HL-60/S4 treated with retinoic acid at 250 ng/mL for 4 days and 3 days (cell line): ENCODE data around the gene MPPE1.
"Not testable (repeated sequence)": the region's sequence is repeated elsewhere in the genome, so short reads cannot be mapped to it uniquely, and the experiment has no call there.

Experiments used
- in situ Hi-C: fragments of 300-500 bp; cut with MboI; formaldehyde crosslinking; loops from 2 replicates; pipeline ENCODE4 v1.7.0; 2022; ENCODE audit warnings: low sequenced_read_pairs

Gene MPPE1

GRCh38 chr18:11859903-11860407, 48.2 kb downstream of the MPPE1 start:
- in situ Hi-C loops: no loop called here

- in situ Hi-C loops: no loop called here
These were observed 48.8 kb downstream of the MPPE1 start for GRCh38 chr18:11859282-11859830.

- in situ Hi-C loops: no loop called here
These were observed 50.8 kb downstream of the MPPE1 start for GRCh38 chr18:11857177-11857887.

- in situ Hi-C loops: not testable (repeated sequence)
These were observed 53.6 kb downstream of the MPPE1 start for GRCh38 chr18:11854554-11854953.

GRCh38 chr18:11851806-11852337, 56.2 kb downstream of the MPPE1 start:
- in situ Hi-C loops: no loop called here

GRCh38 chr18:11851146-11851805, 56.8 kb downstream of the MPPE1 start, which contains the start of gene CHMP1B:
Gene CHMP1B, plus strand, starts transcription at chr18:11851413. Its CDS starts 99 bp downstream, at chr18:11851512.
- in situ Hi-C loops: no loop called here

- in situ Hi-C loops: no loop called here
These were observed 57.3 kb downstream of the MPPE1 start for GRCh38 chr18:11850821-11851145.

GRCh38 chr18:11849841-11850634, 58.1 kb downstream of the MPPE1 start:
- in situ Hi-C loops: no loop called here

- in situ Hi-C loops: no loop called here
These were observed 58.8 kb downstream of the MPPE1 start for GRCh38 chr18:11849279-11849678.

GRCh38 chr18:11847811-11848210, 60.3 kb downstream of the MPPE1 start:
- in situ Hi-C loops: no loop called here

GRCh38 chr18:11845654-11846053, 62.5 kb downstream of the MPPE1 start:
- in situ Hi-C loops: no loop called here

GRCh38 chr18:11844436-11844835, 63.7 kb downstream of the MPPE1 start:
- in situ Hi-C loops: no loop called here

- in situ Hi-C loops: no loop called here
These were observed 65.6 kb downstream of the MPPE1 start for GRCh38 chr18:11842562-11842961.

- in situ Hi-C loops: no loop called here
These were observed 67.6 kb downstream of the MPPE1 start for GRCh38 chr18:11840493-11840892.

GRCh38 chr18:11839556-11839955, 68.6 kb downstream of the MPPE1 start:
- in situ Hi-C loops: no loop called here

- in situ Hi-C loops: no loop called here
These were observed 73.3 kb downstream of the MPPE1 start for GRCh38 chr18:11834772-11835171.
